Fibroblast of lung (primary cell): ENCODE measurements around the gene ZNF174. TPM values are rescaled to one million over a fixed set of nuclear protein-coding genes. Genes with fewer than 3 reads are reported as not detected.

Experiments
- DNase-seq, 2 donors: peaks; one replicate each; pipeline versions ENCODE4 v3.0.0 to v3.0.0-alpha.2; 2010; ENCODE audit warnings: low read depth in 2 of 2
- H2AFZ ChIP-seq: 2 replicates; pipeline ENCODE4 v1.5.1; 2012; ENCODE audit warnings: low read length, control low read depth, inconsistent platforms
- H3K27ac ChIP-seq: 2 replicates; pipeline ENCODE4 v1.5.1; 2011; ENCODE audit warnings: low read length, control low read depth; ENCODE audit not compliant: insufficient read depth
- H3K27me3 ChIP-seq: 2 replicates; pipeline ENCODE4 v1.5.1; 2011; ENCODE audit warnings: mild to moderate bottlenecking, low read length; ENCODE audit not compliant: control insufficient read depth, insufficient read depth
- H3K36me3 ChIP-seq: 2 replicates; pipeline ENCODE4 v1.5.1; 2011; ENCODE audit warnings: low read length; ENCODE audit not compliant: control insufficient read depth, insufficient read depth
- H3K4me1 ChIP-seq: 2 replicates; pipeline ENCODE4 v1.5.1; 2011; ENCODE audit warnings: low read length; ENCODE audit not compliant: control insufficient read depth, insufficient read depth; ENCODE audit errors: extremely low read depth
- H3K4me2 ChIP-seq: 2 replicates; pipeline ENCODE4 v1.5.1; 2011; ENCODE audit warnings: low read length, control low read depth; ENCODE audit not compliant: insufficient read depth; ENCODE audit errors: extremely low read depth
- H3K4me3 ChIP-seq, 4 experiments: fragments of 200-600 bp in 1 of 4; sonication (generic) in 1 of 4; replicated peaks in 1 of 4; 2 replicates each; pipeline ENCODE4 v1.5.1; 2011 to 2016; ENCODE audit warnings: low read length in 4 of 4, low read depth in 3 of 4, mild to moderate bottlenecking in 3 of 4, control low read depth in 2 of 4, inconsistent platforms in 1 of 4, mixed read lengths in 1 of 4; ENCODE audit not compliant: insufficient read depth in 1 of 4; ENCODE audit errors: control extremely low read depth in 1 of 4
- H3K79me2 ChIP-seq: 2 replicates; pipeline ENCODE4 v1.5.1; 2012; ENCODE audit warnings: mild to moderate bottlenecking, low read length, inconsistent platforms; ENCODE audit not compliant: control insufficient read depth, insufficient read depth
- H3K9ac ChIP-seq: 2 replicates; pipeline ENCODE4 v1.5.1; 2011; ENCODE audit warnings: mild to moderate bottlenecking, low read length, control low read depth; ENCODE audit not compliant: insufficient read depth
- H3K9me3 ChIP-seq: 2 replicates; pipeline ENCODE4 v1.5.1; 2012; ENCODE audit warnings: low read depth, low read length; ENCODE audit not compliant: control insufficient read depth, insufficient read depth
- H4K20me1 ChIP-seq: 2 replicates; pipeline ENCODE4 v1.5.1; 2011; ENCODE audit warnings: low read length; ENCODE audit not compliant: control insufficient read depth, insufficient read depth; ENCODE audit errors: extremely low read depth
- CTCF ChIP-seq, 2 donors: IDR thresholded peaks in 1 of 2; conservative IDR thresholded peaks in 1 of 2; 1 replicate in 1 of 2; 2 replicates in 1 of 2; pipeline ENCODE4 v1.5.1; 2011 to 2012; ENCODE audit warnings: low read length in 2 of 2, control low read depth in 1 of 2, inconsistent platforms in 1 of 2, low read depth in 1 of 2, mild to moderate bottlenecking in 1 of 2
- EZH2 ChIP-seq: IDR thresholded peaks from 2 replicates; pipeline ENCODE4 v1.5.1; 2012; ENCODE audit warnings: low read length, control low read depth, mild to moderate bottlenecking; ENCODE audit errors: missing control alignments
- polyA plus RNA-seq, 2 donors: library from polyadenylated mRNA; depleted of rRNA in 1 of 2; stranded (reverse) in 1 of 2; unstranded in 1 of 2; fragments of >200 nt; gene quantifications; 2 replicates each; pipeline ENCODE4 v1.2.1, GENCODE V29; 2011 to 2012; ENCODE audit warnings: missing spikeins in 1 of 2
- total RNA-seq: library from RNA; depleted of rRNA; stranded (reverse); fragments of >200 nt; gene quantifications from 2 replicates; pipeline ENCODE4 v1.2.1, GENCODE V29; 2014

ZNF174 gene
- total and polyA plus RNA-seq, 2 donors (not counting 1 experiment from before 2014, with no cell fraction given): 8.5 to 9.2 TPM

- H2AFZ ChIP-seq: peak overlapping the region; percentile 90
- H3K4me1 ChIP-seq: peaks cover 3% of the 10 kb centered on the region
- no peaks in the 10 kb centered on the region for H4K20me1 ChIP-seq
- H3K36me3 ChIP-seq: no peaks in the 10 kb centered on the region
- no peaks in the 10 kb centered on the region for H3K27me3 ChIP-seq
- peak; percentile 86 for DNase-seq
- peak overlapping the region; percentile 60 to 94 (median 80) for H3K4me3 ChIP-seq
- H3K9me3 ChIP-seq: no peaks in the 10 kb centered on the region
- peak overlapping the region; percentile 96 for H3K27ac ChIP-seq
- peak overlapping the region; percentile 98 for H3K9ac ChIP-seq
- TF ChIP-seq CTCF (conservative IDR thresholded peaks at IDR 0.05 in 1 of 2, IDR thresholded peaks at IDR 0.05 in 1 of 2; ENCODE audit: low read depth in 1 of 2, low read length in 2 of 2): peak; percentile 25 to 27
- no peak for TF ChIP-seq EZH2
- H3K79me2 ChIP-seq: peaks cover 45% of the 10 kb centered on the region
- H3K4me2 ChIP-seq: peak overlapping the region; percentile 80
Measured at GRCh38 chr16:3457434-3458252, 56.6 kb downstream of the ZNF174 start.

GRCh38 chr16:3458278-3458851, 57.4 kb downstream of the ZNF174 start:
- Histone ChIP-seq H3K79me2 (peaks cover 52% of the 10 kb centered on the region), H3K27ac (peak overlapping the region; percentile 86), H3K4me3 (peak overlapping the region; percentile 71 to 94 (median 87)), H3K4me1 (peaks cover 3% of the 10 kb centered on the region), H4K20me1 (no peaks in the 10 kb centered on the region), H3K4me2 (peak overlapping the region; percentile 70), H3K36me3 (no peaks in the 10 kb centered on the region), H3K27me3 (no peaks in the 10 kb centered on the region), H3K9me3 (no peaks in the 10 kb centered on the region), H2AFZ (peak overlapping the region; percentile 78), H3K9ac (peak overlapping the region; percentile 98)
- TF ChIP-seq EZH2 (no peak), CTCF (conservative IDR thresholded peaks at IDR 0.05 in 1 of 2, IDR thresholded peaks at IDR 0.05 in 1 of 2; ENCODE audit: low read depth in 1 of 2, low read length in 2 of 2) (no peak)
- DNase-seq: peak; percentile 35 to 60

GRCh38 chr16:3458852-3459361, 57.9 kb downstream of the ZNF174 start:
- peak; percentile 16 to 39 for DNase-seq
- Histone ChIP-seq H3K4me2 (peak overlapping the region; percentile 70), H3K27me3 (no peaks in the 10 kb centered on the region), H2AFZ (peak overlapping the region; percentile 27), H3K9me3 (no peaks in the 10 kb centered on the region), H3K9ac (peak overlapping the region; percentile 98), H3K79me2 (peaks cover 56% of the 10 kb centered on the region), H3K4me1 (peaks cover 3% of the 10 kb centered on the region), H3K36me3 (no peaks in the 10 kb centered on the region), H3K27ac (peak overlapping the region; percentile 86), H3K4me3 (peak overlapping the region; percentile 71 to 94 (median 87)), H4K20me1 (no peaks in the 10 kb centered on the region)
- TF ChIP-seq CTCF (conservative IDR thresholded peaks at IDR 0.05 in 1 of 2, IDR thresholded peaks at IDR 0.05 in 1 of 2; ENCODE audit: low read depth in 1 of 2, low read length in 2 of 2): no peak
- no peak for TF ChIP-seq EZH2
